Stimulated activated CD4-positive, alpha-beta T cell treated with anti-CD3 and anti-CD28 coated beads, Interleukin-4, amount 100 ng/mL, for 24 hours (primary cell): Measurements from ENCODE around the gene PEX14.

ENCODE experiments used
- DNase-seq: peaks from one replicate; pipeline ENCODE4 v3.0.0-alpha.2; 2020

The PEX14 gene

DNA sequence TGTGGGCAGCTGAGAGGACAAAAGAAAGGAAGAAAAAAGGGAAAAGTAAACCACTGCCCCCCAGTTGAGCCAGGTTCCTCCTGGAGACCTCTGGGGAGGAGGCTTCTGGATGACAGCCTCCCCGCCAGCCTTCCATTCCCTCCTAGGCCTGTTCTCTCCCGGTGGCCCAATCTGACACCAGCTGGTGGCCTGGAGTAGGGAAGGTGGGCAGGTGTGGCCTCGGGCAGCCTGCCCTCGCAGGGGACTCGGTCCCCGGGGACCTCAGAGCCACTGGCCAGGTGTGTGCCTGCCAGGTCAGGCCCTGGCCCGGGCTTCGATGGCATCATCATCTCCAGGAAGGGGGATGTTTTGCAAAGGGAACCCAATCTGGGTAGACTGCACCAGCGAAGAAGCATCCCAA, 162.7 kb downstream of the PEX14 start:
- DNase-seq: no peak

DNA sequence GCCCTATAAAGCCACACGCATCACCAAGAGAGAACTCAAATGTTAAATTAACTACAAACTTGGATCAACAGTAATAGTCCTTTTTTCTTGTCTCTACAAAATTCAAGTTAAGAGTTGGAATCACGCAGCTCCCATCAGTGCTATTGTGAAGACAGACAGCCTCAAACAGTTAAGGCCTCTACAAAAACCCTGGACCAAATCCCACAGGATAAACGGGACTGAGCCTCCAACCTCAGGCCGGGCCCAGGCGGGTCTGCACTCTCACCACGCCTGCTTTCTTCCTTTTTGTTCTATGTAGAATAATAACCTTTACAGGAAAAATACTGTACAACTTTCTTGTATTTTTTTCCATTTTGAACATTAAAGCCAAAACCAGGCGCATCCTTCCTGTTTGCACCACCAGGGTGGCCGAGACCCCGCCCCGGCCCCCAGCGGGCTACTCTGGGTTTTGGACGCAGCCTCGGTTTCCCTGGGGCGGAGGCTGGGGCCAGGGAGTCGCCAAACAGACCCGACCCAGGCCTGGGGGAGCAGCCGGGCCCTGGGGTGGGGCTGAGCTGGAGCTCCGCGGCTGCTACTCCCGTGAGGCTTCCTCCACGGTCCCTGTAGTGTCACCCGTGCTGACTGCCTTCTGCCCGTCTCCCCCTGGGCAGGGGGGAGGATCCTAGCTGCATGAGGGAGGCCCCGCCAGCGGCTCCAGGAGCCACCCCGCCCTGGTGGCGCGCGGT, 163.2 kb downstream of the PEX14 start:
- no peak for DNase-seq

DNA sequence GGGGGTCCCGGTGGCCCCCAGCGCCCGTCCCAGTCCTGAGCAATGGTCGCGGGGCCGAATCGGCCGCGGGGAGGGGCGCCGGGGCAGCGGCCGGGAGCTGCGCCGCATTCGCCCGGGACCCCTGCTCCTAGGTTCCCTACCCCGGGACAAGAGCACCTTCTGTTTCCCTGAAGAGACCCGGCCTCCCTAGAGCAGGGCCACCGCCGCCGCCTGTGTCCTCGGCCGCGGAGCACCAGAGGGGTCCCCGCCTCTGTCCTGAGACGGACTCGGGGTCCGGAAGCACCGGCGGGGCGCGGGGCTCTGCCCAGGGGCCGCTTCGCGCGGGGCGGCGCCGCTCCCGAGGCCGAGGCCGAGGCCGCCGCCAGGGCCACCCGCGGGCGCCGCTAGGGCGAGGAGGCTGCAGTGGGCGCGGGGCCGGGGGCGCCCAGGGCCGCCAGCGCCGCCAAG, 163.8 kb downstream of the PEX14 start:
- DNase-seq: no peak

DNA sequence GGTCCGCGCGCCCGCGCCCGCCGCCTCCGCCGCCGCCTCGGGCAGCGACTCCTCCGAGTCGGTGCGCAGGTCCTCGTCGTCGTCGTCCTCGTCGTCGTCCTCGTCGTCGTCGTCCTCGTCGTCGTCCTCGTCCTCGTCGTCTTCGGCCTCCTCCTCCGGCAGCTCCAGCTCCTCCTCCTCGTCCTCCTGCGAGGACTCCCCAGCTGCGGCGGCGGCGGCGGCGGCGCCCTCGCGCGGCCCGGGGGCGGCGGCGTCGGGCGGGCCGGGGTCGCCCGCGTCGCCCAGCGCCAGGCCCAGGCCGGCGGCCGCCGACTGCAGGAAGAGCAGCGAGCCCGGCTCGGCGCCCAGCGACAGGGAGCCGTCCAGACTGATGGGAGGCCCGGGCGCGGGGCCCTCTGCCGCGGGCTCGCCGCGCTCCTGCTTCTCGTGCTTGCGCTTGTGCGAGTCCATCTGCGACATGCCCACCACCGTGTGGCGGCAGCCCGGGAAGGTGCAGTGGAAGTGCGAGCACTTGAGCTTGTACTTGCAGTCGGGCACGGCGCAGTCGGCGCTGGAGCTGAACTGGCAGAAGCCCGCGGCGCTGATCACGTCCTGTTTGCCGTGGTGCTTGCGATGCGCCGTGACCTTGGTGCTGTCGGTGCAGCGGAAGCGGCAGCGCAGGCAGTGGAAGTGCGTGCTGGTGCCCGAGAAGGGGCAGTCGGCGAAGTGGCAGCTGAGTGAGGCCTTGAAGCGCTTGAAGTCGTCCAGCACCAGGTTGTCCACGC, 164.4 kb downstream of the PEX14 start:
- DNase-seq: no peak

DNA sequence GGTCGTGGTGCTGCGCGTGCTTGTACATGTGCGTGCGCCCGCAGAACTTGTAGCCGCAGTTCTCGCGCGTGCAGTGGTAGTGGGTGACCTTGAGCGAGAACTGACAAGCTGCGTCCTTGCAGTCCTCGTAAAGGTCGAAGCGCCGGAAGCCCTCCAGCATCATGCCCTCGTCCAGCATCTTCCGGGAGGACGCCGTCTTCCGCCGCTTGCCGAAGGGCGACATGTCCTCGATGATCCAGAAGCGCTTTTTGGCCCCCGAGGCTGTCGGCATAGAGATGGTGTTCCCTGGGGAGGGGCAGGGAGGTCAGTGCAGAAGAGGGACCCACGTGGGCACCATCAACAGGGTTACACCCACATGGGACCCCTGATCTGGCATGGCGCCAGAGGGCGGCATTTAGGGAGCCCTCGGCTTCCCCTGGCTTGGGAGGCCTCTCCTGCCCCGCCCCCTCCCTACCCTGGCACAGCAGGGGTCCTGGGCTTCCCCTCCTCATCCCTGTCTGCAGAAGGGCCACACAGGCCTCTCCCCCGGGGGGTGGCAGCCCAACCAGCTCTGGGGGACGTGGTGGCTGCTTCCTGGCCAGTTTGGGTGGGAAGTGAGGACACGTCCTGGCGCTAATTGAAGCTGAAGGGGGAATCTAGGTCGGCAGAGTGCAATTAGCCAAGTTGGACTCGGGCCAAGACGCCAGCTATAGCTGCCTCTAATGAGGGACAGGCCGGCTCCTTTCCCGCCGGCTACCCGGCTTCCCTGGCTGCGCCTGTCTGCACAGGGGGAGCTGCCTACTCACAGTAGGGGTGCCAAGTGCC, 165.2 kb downstream of the PEX14 start:
- no peak for DNase-seq

DNA sequence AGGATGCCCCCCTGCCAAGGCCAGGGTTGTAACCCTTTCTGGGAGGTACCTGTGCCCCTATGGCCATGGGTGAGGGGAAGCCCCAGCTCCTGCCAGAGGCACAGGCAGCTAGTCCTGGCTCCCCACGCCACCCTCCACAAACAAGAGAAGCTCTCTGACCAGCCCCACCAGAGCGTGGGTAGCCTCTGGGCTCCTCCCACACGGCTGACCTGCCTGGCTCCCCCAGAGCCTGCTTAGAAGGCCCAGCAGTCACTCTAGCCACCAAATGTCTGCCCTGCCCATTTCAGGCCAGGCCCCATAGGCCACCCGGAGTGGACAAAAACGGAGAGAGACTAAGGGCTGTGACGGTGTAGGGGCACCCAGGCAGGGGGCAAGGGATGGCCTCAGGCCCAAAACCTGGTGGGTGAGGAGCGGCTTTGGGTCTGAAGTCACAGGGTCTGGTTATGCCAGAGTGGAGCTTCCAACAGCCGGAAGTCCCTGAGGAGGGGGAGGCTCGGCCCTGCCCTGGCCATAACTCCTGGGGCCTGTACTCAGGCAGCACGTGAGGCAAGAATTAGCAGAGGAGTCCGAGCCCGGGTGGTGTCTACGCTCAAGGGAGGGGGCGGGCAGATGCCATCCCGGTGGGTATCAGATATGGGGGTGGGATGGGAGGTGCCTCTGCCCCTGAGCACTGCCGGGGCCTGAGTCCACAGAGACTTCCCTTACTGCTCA, 166.2 kb downstream of the PEX14 start:
- DNase-seq: no peak

DNA sequence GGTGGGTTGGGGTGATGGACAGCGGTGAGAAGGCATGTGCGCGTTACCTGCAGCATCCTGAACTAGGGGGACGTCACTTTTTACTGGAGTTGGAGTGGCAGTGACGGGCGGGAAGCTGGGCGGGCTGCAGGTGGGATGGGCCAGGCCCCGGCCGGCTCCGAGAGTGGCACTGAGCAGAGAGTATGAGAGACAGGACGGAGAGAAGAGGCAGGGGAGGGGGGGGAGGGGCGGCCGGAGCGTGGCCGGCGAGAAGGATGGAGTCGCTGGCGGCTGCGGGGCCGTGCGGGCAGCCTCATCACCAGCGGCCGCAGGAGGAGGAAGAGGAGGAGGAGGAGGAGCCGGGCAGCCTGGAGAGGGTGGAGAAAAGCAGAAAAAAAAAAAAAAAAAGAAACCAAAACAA, 167.2 kb downstream of the PEX14 start:
- no peak for DNase-seq

DNA sequence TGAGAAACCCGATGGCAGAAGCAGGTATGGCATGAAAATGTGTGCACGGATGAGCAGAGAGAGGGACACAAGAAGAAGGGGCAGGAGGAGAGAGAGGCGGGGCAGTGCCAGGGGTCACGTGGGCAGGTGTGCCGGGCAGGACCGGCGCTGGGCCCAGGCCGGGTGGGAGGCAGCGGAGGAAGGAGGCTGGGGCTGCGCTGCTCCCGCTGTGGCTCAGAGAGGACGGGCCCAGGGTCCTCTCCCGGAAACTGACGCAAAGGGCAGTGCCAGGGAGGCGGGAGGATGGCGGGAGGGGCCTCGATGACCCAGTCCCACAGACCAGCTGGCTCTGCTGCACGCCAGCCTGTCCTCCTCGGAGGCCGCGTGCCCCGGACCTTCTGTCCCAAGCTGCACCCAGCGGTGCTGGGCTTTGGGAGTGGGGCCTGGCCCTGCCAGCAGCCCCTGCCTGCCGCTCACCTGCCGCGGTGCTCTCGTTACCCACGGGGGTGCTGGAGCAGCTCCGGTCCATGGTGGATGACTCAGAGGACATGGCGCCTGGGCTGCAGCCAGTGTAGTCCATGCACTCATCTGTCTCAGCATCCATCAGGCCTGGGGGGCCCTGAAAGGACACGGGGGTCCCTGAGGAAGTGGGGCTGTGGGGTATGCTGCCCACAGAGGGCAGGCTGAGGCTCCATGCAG, 167.8 kb downstream of the PEX14 start:
- DNase-seq: no peak

DNA sequence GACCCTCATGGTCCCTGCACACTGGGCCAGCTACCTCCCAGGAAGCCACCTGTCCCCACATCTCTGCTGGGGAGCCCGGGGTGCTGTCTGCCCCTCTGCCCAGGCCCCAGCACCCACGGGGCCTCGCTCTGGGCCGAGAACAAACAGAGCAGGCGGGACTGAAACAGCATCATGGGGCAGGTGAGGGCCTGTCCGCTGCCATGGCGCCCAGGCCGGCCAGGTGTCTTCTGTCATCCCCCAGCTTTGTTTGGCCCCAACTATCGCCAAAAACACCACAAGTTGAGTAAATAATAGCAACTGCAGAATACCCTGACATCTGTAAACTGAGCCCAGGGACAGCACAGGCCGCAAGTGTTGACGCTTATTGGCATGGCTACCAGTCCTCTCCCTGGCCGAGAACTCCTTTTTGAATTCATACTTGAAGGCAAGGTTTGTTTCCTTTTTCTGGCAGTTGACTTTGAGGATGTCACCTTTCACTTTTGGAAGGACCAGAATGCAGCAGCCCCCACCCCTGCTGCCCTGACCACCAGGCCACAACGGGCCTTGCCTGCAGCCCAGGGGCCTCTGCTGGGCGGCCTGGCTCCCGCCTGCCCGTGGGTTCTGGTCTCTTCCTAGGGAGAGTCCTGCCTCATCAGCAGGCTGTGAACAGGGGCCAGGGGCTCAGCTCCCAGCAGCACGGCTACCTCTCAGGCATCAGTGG, 169.0 kb downstream of the PEX14 start:
- no peak for DNase-seq

DNA sequence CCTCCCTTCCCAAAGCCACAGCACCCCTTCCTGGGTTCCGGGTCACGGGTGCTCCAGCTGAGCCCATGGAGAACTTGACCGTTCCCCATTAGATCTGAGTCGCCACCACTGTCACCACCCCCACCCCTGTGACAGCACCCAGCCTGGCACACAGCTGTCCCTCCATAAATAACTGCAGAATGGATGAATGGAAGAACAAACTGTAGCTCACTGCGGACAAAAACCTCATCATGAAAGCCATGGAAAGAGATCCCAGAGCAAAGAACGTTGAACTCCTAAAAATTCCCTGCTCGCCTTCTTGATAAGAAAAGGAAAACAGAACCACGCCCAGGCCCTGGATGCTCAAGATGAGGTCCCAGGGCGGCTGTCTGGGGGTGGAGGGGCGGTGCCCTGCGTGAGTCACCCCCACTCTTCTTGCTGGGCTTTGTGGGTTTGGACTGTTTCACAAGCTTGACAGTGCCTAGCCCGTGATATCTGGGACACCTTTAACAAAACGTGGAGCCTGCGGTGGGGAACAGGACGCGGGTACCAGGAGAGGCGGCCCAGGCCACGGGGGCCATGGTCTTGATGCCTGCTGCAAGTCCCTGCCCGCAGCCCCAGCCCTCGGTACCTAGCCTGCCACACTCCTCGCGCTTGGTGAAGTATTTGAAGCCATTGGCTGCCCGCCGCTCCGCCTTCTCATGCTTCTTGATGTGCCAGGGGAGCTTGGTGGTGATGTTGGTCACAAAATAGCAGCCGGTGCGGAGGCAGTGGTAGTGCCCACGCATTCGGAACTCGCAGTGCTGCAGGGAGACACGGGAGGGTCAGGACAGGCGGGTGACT, 169.8 kb downstream of the PEX14 start:
- DNase-seq: no peak

DNA sequence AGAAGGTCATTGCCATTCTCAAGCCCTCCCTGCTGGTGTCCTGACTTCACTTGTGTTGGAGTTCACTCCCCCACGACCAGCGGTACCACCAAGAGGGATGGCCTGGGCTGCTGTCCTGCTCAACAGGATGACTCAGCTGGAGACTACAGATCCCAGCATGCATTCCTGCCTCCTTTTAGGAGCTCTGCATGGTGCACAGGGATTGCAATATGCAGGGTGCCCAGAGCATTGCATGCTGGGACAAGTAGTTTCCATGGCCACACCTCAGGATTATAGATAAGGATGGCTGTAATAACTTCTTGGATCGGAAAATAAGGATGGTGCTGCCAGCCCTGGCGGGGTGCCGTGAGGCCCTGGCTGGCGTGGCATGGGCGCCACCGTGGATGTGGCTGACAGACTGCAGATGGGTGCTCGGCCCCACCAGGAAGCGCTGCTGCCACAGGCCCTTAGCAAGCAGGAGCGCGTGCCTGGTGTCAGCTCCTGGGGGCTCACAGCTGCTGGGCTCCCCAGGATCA, 171.7 kb downstream of the PEX14 start:
- DNase-seq: no peak

DNA sequence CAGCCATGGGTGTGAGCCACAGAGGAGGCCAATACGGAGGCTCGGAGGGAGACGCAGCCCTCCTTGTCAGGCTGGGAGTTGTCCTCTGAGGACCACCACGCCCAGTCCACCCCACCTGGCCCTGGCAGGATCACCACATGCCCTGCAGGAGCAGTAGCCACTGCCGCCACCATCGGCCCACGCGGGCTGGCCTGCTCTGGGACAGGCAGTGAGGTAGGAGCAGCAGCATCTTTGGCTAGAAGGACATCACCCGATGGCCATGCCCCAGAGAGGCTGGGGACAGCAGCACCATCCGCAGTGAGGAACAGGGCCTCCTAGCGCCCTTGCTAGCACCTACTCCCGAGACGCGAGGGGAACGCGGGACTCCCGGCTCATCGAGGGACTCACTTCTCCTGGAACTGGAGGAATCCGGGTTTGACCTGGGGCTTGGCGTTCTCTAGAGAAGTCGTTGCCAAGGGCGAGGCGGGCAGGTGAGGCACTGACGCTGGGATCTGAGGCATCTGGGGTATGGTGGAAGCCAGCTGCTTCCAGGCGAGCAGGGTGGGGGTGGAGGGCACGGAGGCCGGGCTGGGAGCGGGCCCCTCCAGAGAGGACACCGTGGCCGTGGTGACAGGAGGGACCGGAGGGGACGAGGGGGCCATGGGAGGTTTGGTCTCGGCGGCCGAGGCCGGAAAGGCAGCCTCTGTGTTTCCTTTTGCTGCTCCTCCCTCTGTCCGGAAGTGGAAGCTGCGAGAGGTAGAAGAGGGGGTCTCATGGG, 172.8 kb downstream of the PEX14 start:
- DNase-seq: no peak

DNA sequence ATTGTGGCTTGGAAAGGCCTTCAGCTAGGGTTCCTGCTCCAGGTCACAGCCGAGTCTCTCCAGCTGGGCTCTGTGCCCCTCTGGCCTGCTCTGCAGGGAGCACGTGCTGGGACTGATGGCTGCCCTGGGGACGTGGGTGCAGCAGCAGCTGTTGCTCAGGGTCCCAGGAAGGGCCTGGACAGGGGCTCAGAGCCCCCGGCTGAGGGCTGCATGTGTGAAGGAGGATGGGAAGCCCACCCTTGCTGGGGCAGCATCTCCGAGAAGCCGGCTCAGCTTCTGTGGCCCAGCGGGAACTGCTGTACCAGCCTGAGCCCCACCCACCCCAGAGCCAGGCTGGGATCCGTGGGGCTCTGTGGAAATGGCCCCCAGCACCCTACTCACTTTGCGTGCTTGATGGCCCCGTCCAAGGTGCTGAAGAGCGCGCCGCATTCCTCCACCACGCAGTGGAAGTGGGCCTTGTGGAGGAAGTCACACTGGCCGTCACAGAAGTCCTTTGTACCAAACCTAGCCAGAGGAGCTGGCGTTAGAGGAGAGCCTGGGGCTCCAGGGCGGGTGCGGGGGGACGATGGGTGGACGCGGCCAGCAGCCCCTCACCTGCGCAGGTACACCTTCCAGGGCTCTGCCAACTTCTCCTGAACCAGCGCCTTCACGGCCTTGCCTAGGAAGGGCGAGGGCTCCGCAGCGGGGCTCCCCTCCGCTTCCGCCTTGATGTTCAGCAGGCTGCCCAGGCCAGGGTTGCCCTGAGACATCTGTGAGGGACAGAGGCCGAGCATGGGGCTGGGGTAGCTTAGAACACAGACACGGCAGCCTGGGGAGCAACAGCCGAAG, 174.2 kb downstream of the PEX14 start:
- DNase-seq: no peak

DNA sequence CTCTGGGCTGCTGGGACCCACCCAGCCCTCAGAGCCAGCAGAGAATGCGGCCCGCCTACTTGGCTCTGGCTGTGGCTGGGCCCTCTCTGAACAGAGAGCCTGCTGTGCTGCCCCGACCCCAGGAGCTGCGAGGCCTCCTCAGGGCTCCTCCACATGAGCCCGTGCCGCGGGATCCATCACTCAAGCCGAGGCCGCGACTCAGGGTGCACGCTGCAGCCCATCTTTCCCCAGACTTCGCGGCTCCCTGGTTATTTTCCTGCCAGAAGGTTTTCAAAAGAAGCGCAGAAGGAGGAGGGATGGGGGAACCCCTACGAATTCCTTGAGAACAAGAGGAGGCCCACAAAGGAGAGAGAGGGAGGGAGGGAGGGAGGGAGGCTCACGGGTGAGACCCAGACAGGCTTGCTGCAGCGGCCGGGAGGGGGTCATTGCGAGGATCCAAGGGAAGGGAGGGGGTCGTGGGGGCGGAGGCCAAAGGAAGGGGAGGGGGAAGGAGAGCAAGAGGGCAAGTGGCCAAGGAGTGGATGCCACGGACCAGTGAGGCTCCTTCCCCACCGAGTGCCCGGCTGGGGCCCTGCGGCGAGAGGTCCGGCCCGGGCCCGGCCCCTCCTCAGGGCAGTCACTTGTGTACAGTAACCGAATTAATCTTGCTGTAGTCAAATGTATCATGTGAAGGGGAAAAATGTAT, 174.9 kb downstream of the PEX14 start:
- DNase-seq: no peak

DNA sequence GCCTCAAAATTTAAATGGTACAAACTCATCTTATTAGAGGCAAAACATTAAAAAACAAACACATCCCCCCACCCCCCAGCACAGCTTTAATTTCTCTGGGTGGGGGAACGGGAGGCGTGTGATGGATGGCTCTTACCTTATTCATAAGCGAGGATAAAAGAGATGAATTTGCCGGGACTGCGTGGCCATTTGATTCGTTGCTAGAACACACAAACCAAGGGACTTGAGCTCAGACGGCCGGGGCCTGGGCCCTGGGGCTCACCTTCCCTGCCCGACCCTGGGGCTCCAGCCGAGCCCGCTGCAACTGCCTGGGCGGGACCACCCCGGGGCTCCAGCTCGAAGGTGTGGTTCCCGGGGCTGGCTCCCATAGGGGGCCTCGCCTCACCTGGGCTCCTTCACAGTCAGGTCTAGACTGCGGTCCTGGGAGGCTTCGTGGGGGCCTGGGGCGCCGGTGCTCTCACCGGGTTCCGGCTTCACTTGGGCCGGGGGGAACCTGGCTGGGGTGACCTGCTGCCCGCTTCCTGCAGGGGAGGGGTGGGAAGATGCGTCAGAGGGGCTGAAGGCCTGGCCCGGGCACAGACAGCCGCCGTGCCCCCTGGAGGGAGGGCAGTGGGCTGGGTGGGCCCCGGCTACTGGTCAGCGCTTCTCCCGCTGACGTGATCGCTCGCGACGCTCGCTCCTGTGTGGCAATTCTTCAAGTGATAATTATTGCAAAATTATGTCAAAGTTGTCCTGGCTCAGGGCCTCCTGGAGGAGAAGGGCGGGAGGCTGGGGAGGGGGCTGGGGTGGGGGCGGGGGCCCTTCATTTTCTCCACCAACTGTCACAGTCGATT, 176.0 kb downstream of the PEX14 start:
- DNase-seq: no peak

DNA sequence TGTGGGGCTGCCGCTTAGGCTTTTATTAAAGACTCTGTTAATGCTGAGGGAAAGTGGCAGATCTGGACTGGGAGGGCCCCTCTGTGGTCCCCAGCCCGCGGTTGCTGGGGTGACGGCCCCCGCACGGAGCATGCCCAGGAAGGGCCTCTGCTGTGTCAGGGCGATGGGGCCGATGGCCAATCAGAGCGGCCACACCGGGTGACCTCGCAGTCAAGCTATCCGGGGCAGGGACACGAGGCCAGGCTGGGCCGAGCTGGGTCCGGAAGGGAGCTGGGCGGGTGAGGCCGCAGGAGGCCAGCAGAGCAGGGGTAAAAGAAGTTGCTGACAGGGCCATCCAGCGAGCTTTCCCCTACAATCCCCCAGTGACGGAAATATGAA, 176.6 kb downstream of the PEX14 start:
- DNase-seq: no peak

DNA sequence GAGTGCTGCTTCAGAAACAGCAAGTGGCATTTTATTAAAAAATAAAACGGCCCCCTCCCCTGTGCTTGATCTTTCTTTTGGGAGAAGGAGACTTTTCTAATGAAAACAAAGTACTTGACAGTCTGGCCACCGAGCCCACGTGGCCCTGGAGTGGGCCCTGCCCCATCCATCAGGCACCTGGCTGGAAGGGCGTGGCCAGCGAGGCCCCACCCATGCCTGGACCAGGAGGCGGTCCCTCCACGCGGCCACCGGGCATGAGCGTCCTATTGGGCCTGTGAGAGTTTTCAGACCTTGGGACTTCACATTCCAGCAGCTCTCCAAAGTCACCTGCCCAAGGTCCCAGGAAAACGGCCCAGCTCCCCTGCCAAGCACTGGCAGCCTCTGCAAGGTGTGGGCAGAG, 177.0 kb downstream of the PEX14 start:
- DNase-seq: no peak
